GM12892 (cell line): Measurements from ENCODE around the gene RAB6B.

ENCODE experiments used
- POLR2A ChIP-seq: IDR thresholded peaks from 2 replicates; pipeline ENCODE4 v1.6.1; 2011; ENCODE audit warnings: low read depth, low read length, control low read depth
- POLR2AphosphoS5 ChIP-seq: IDR thresholded peaks from 2 replicates; pipeline ENCODE4 v1.6.1; 2011; ENCODE audit warnings: low read depth, low read length, control low read depth

- TF ChIP-seq POLR2A (no peak), POLR2AphosphoS5 (no peak)
Measured at GRCh38 chr3:133845127-133845526, 50.6 kb downstream of the RAB6B start.
